Bone marrow (tissue), 2 donors: ENCODE data around the gene CTNNA3.

ENCODE experiments used
- DNase-seq, 2 donors: peaks; one replicate each; lab custom pipeline; 2025; lab: John Stamatoyannopoulos, UW

The CTNNA3 gene

DNA sequence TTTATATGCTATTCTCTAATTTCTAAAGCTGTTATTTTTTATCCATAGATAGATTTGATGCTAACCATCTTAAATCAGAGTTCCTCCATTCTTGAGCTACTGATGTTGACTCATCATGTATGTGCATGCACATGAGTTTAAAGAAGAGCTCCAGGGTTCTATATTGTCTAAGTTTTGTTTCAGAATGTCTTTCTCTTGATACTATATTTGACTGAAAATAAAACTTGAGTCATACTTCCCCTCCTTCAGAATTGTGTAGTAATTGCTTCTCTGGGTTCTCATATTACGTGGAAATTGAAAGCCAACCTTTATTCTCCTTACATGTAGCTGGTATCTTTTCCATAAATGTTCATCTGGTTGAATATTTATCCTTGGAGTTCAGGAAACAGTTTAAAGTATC lies 680.8 kb downstream of the CTNNA3 start:
- DNase-seq = no peak

DNA sequence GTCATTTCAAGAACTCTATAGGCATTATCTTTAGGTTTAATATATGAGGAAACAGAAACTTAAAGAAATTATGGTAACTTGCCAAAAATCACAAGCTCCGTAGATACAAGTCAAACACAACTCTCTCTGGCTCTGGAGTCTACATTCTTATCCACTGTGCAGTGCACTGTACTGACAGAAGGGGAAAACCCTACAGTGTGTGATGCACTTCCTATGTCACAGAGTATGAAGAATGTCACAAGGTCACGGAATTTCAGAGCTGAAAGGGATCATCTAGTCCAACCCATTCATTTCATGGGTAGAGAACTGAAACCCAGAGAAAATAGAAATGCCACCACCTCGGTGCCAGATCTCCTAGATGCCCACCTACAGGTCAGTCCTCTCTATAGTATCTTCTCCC lies 684.0 kb downstream of the CTNNA3 start:
- no peak for DNase-seq

DNA sequence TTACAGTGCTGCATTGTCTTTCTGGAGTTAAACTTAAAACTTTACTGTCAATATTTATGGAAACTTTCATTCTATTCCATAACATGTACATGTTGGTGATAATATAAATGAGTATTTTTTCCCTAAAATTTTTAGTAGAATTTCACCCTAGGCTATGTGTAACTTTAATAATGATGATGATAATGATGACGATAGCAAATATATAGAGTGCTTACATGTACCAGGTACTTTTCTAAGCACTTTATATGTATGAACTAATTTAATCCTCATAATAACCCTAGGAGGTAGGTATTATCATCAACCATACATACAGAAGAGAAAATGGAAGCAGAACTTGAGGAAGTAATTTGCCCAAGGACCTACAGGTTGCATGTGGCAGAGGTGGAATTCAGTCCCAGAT lies 684.5 kb downstream of the CTNNA3 start:
- DNase-seq = no peak

DNA sequence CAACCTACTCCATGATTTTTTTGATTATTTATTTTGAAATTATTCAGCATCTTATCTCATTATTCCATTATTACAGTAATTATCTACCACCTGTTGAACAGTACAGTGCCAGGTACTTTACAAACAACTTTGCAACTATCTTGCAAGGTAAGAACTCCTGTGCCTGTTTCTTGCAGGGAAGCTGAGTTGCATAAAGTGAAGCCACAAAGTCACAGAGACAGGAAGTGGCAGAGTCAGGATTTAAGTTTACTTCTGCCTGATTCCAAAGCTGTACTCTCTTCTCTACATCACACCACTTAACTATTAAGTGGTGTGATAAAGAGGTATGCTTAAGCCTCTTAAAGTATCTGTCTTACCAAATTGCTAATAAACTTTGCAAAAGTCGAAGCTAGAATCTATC lies 690.0 kb downstream of the CTNNA3 start:
- DNase-seq = no peak

DNA sequence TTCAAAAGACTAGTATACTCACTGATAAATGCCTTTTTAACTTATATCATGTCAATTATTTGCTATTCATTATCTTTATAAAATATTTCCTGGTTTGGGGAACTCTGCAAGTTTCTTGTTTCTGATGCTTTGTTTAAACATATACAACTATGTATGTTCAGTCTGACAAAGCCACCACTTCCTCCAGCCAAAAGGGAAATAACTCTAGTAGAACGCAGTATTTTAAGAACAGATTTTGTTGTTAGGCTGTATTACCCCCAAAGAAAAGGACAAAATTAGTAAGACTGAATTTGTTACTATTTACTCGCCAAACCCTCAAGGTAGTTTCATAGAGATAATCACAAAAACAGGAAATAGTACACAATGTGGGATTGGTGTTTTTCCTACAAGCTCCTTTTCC lies 691.3 kb downstream of the CTNNA3 start:
- no peak for DNase-seq

DNA sequence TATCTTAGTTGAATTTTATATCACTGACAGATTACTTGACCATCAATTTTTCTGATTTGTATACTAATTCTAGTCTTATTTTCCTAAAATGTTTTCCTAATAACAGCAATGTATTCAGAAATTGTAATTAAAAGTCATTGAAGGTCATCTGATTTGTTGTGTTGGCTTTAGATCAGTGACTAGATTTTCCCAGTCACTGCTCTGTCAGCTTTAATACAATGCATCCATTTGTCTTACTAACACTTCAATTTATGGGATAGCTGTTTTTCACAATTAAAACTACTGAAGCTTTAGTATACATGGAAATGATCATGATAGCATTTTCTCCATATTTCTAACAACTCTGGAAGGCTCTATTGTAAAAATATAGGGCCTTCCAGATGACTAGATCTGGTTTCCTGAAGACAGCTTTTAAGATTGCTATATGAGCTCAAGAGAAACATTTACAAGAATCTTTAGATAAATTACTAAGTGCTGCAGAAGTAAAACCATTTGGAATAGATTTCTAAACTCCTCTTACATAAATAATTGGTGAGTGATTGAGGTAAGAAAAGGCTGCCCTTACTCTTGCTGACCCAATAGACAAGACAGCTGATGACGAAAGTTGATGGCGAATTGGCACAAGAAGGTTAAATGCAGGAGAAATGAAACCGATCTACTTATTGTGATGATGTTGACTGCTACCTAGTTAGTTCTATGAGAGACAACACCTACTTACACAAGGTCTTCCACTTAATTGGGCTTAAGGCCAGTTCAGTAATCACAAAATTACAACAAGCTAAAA lies 696.0 kb downstream of the CTNNA3 start:
- DNase-seq = no peak

DNA sequence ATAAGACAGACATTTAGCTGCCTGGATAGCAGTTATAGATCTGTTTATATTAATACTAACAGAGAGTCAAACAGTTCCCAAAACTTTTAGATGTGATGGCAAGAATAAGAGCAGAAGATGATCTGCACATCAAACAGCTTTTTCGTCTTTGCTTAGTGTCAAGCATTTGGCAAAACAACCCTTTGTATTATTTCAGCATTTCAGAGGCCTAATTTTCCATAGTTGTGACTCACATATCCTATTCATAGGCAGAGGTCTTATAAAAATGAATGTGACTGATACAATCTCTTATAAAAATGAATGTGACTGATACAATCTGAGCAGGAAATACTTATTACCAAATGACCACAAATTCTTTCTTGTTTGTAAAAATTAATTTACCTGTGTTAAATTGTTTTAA lies 699.0 kb downstream of the CTNNA3 start:
- DNase-seq = no peak

DNA sequence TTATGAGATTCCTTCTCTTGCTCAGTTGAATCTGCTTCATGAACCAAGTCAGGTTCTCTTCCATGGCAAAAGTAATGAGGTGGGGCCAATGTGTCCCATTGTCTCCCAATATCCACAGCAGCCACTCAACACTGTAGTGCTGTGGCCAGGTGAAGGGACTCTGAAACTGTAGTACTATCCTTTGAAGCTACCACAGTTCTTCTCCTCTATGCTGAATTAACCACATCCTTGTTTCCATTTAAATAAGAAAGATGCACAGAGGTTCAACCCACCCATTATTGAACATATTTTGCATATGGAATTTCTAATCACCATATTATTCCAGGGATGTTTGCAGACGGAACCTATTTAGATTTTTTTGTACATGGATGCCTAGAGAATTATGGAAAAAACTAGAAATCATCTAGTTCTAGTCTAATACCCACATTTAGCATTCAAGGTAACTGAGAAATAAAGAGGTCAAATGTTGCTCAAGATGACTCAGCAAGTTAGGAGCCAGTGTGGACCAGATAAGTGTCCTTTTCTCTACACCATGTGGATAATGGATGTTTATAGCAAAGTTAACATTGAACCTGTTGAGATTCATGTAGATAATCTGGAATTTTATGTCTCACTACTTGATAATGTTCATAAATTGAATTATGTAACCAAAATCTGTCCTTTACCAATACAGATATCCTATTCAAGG lies 705.7 kb downstream of the CTNNA3 start:
- DNase-seq = no peak

DNA sequence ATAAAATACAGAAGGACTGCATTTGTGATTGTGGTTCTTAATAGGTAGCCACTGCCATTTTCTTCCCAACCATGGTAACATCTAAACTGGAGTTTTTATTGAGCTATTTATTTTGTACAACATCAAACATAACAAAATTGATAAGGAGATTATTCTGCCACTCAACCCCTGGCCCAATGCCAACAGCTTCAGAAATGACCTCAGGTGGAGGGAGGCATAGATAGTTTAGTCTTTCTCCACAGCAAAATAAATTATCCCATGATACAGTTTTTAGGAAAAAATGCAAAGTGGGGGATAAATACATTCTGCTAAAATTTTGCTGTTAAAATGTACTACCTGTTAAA lies 712.5 kb downstream of the CTNNA3 start:
- DNase-seq = no peak

DNA sequence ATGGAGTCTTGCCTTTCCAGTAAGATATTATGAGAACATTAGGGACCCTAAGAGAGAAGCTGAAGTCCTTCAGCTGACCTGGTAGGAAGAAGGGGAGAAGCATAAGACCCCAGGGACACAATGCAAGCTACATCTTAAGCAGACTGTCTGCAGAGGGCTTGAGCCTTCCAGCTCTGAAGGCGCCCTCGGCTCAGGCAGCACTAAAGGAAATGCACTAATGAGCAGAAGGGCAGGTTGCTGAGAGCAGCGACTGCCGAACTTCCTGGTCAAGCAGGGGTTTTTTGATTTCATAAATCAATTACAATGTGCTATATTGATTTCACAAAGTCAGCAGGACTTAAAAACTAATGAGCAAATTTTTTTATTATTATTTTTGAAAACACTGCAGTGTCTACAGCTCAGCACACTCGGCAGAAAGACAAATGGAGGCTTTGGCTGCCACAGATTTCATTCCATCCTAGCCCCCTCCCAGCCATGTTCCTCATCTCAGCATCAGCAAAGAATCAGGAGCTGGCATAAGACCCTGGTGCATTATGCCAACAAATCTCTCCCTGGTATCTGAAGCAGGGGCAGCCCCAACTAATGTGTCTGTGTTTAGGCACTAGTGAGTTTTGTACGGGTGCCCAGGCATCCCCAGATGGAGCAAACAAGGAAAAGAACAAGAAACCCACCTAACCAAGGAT lies 713.1 kb downstream of the CTNNA3 start:
- DNase-seq = no peak

DNA sequence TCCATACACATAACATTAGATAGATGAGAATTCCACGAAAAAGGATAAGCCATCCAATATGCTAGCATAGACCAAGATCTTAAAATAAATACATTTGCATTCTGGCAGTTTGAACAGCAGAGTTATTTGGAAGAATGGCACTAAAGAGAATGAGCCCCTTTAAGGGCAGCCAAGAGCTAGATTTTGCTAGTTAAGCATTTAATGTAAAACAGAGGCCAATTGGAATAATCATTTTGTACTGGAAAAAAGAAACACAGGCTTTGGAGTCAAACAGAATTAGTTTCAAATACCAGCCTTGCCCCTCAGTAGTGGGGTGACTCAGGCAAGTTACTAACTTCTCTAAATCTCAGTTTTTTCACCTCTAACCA lies 714.0 kb downstream of the CTNNA3 start:
- no peak for DNase-seq

DNA sequence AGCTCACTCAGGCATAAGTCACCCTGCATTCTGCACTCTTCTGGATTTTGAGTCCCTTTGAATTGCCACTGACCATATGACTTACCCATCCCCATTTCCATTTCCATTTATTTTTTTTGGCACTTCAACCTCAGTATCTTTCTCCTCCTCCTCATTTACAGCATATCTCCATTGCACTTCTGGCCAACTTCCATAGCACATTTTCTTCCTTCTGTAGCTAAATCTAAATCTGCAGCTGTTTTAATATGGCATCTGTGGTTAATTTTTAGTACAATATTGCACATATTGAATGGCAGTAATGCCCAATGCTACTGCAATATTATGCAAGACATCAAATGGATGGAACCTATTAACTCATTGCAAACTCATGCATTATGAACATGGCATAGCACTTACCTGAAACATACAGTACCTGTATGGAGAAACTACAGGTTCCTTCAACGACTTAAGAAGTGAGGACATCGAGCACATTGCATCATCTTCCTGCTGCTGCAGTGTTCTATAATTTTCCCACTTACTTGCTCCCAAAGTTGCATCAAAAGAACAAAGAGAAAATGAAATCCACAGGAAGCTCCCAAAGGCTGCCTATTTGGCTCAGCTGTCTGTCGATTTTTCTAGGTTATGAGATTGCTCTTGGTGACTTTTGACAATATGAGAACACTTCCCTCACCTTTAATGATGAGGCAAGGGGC lies 714.5 kb downstream of the CTNNA3 start:
- DNase-seq = no peak

DNA sequence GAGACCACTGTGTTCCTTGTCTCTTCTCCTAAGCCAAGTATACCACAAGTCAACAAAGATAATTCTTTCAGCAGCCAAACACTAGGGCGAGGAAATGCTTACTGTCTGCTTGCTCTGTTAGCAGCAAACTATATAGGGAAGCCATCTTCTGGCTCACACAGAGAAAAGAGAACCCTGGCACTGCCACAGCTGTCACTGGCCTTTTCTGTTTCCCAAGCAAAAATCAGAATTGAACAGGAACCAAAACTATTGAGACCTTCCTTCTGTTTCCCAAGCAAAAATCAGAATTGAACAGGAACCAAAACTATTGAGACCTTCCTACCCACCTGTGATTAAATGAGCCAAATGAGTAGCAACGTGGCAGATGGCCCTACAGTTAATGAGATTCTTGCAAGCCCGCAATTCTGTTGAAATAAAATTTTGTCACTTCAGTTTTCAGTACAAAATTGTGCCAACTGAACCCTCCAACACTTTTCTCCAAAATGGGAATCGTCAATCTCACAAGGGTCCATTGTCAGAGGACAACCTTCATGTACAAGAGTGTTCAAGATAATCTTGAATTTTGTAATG lies 715.7 kb downstream of the CTNNA3 start:
- DNase-seq = no peak

DNA sequence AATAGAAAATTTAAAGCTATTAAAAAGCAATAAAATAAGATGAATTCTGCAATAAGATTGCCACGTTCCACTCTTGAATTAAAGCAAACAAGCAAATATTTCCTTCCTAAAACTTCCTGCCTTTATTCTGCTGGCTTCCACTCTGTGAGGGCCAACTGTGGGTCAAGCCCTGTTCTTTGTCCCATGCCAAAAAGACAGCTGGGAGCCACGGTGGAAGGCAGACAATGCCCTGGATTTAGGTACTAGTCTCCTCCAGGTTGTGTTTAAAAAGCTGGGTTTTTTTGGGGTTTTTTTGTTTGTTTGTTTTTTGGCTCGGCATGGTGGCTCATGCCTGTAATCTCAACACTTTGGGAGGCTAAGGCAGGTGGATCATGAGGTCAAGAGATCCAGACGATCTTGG lies 731.0 kb downstream of the CTNNA3 start:
- no peak for DNase-seq

DNA sequence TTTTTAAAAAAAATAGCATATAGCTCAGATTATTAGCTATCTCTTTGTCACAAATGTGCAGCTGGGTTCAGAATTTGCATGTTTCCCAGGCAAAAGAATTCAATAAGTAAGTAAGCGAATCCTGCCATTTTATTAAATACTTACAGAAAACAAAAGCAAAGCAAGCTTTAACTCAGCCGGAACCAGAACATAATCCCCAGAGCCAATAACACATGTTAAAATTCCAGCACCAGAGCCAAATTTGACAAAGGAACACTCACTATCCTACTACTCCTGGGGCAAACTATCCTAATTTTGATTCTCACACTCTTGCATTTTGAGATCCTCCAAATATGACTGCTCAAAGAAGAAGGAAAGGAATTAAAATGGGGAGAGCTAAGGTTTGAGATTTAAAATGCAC lies 737.5 kb downstream of the CTNNA3 start:
- DNase-seq = no peak

DNA sequence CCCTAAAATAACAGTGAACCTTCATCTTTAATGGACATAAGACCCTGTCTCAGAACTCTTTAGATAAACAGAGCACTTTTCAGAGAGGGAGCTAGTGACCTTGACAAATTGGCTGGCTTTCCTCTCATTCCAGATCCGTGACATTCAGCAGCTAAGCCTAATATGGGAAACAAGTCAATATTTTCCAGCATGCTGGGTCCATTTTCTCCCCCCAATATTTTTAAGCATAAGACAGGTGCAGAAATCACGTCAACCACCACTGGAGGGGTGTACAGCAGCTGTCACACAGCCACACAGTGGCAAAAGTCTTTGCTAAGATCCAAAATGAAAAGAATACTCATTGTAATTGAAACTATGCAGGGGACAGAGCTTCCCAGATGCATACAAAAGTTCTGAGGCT lies 744.1 kb downstream of the CTNNA3 start:
- DNase-seq = no peak

DNA sequence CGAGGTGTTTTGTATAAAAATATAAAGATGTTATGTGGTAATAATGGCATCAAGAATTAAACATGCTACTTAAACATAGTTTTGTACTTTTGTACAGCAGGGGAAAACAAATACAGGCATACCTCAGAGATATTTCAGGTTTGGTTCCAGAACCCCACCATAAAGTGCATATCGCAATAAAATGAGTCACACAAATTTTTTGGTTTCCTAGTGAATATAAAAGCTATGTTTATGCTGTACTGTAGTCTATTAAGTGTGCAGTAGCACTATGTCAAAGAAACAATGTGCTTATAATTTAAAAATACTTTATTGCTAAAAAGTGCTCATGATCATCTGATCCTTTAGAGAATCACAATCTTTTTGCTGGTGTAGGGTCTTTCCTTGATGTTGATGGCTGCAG lies 752.4 kb downstream of the CTNNA3 start:
- DNase-seq = no peak

DNA sequence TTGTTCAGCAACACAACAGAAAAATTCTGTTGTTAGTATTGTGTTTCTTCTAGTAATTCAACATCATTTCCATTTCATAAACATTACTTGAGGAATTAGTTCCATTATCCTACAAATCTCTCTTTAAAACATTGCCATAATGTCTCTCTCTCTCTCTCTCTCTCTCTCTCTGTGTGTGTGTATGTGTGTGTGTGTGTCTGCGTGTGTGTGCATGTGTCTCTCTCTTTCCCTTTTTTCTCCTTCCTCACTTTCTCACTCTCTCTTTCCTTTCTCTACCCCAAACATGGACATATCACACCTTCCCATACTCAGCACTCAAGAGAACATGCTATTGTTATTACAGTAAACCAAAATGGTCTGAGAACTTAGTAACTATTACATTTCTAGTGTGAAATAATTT lies 753.6 kb downstream of the CTNNA3 start:
- DNase-seq = no peak

DNA sequence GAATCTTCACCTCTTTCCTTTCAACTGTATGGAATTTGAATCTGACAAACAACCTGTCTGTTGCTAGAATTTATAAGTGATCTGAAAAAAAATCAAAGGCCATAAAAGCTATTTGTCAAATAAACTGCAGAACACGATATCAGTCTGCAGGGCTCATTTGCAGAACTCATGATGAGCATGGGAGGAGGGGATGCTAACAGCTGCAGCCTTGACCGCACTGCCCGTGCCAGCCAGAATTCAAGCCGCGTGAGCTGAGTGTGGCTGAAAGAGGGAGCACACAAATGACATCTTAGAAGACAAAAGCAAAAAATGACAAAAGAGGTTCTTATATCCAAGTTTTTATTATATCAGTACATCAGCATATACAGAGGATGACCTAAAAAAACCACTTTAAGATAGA lies 754.5 kb downstream of the CTNNA3 start:
- DNase-seq = no peak

DNA sequence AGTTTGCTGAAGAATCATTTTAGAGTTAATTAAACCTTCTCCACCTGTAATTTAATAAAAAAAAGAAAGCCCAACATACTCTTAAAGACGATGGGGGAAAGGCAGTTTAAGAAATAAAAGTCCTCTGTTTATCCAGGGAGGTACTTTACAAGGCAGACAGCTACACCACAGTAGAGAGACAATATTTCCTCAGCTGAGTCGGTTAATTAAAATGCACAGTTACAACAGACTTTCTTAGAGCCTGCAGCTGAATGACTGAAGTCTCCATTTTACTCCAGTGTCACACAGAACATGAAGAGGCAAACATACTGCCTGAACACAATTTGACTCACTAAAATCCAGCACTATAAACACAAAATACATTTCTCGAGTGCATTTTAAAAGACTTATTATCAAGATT lies 755.0 kb downstream of the CTNNA3 start:
- DNase-seq = no peak

DNA sequence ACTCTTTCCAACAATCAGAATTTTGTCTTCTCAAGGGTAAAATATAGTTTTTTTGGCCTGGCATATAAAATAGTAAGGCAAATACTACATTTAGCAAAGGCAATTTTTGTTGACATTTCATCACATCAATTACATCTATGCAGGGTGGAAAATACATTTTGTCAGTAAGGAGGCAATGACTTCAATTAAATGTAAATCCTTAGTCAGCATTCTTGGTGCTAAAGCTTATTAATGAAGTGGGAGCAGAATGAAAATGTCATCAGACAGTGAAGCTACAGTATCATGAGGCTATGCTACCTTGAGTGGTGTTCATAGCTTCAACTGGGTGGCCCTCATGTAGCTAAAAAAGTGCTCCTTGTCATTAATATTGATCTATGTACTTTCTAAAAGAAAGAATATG lies 761.3 kb downstream of the CTNNA3 start:
- no peak for DNase-seq

DNA sequence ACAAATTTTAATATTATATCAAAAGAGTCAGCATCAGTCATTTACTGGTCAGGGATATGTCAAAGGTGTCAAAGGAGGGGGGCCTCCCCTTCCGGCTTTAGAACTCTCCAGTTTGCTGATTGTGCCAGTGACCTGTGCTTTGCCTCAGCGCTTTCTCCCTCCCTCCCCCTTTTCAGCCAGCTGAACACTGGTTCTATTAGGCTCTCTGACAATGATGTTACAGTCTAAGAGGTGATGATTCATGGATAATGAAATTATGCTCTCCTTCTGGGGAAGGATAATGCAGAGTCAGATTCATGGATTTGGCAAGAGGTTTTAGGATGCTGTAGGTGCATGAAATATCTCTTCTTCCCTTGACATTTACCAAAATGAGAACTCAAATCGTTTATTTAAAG lies 764.0 kb downstream of the CTNNA3 start:
- DNase-seq = no peak
